Endothelial cell (in vitro differentiated cells): ENCODE data around the gene IL17REL. TPM values are rescaled to one million over a fixed set of nuclear protein-coding genes. Genes with fewer than 3 reads are reported as not detected.

Source experiments
- DNase-seq: peaks from one replicate; pipeline ENCODE4 v3.0.0; 2021; ENCODE audit warnings: low spot score
- H3K27ac Mint-ChIP-seq: one replicate; pipeline ENCODE4 v1.8.0; 2021; ENCODE audit warnings: mixed read lengths, inconsistent platforms; ENCODE audit not compliant: unreplicated experiment
- H3K27me3 Mint-ChIP-seq: one replicate; pipeline ENCODE4 v1.8.0; 2021; ENCODE audit warnings: mild to moderate bottlenecking, moderate library complexity, mixed read lengths, inconsistent platforms; ENCODE audit not compliant: unreplicated experiment
- H3K36me3 Mint-ChIP-seq: one replicate; pipeline ENCODE4 v1.8.0; 2021; ENCODE audit warnings: mild to moderate bottlenecking, low read depth, mixed read lengths, inconsistent platforms; ENCODE audit not compliant: unreplicated experiment
- H3K4me1 Mint-ChIP-seq: one replicate; pipeline ENCODE4 v1.8.0; 2021; ENCODE audit warnings: mild to moderate bottlenecking, mixed read lengths, inconsistent platforms; ENCODE audit not compliant: unreplicated experiment
- H3K4me3 Mint-ChIP-seq: one replicate; pipeline ENCODE4 v1.8.0; 2021; ENCODE audit warnings: mild to moderate bottlenecking, mixed read lengths, inconsistent platforms; ENCODE audit not compliant: unreplicated experiment
- H3K9me3 Mint-ChIP-seq: one replicate; pipeline ENCODE4 v1.8.0; 2021; ENCODE audit warnings: mixed read lengths, inconsistent platforms; ENCODE audit not compliant: unreplicated experiment
- CTCF ChIP-seq: fragments of 200-600 bp; sonication (generic); IDR thresholded peaks from one replicate; pipeline ENCODE4 v1.5.0; 2021; ENCODE audit warnings: antibody characterized with exemption; ENCODE audit not compliant: unreplicated experiment
- total RNA-seq: library from RNA; stranded (reverse); fragmentation: NEBNext Ultra II Directional; extraction: Animal tissue kit (Norgen Biotek cat#: 25700); gene quantifications from one replicate; pipeline ENCODE4 v1.2.1, GENCODE V29; 2021; ENCODE audit not compliant: unreplicated experiment

Gene IL17REL
- total RNA-seq, 1 donor from 2014 or later = 0.15 TPM

GRCh38 chr22:49999946-50000586 lies 12.5 kb downstream of the IL17REL start:
- Mint-ChIP-seq H3K9me3 (no peaks in the 10 kb centered on the region), H3K36me3 (peaks cover 7% of the 10 kb centered on the region), H3K27ac (no peak overlapping the region), H3K4me3 (no peak overlapping the region), H3K4me1 (peaks cover 3% of the 10 kb centered on the region), H3K27me3 (peaks cover 4% of the 10 kb centered on the region)
- no peak for DNase-seq
- no peak for TF ChIP-seq CTCF

- Mint-ChIP-seq H3K27ac (peak overlapping the region; percentile 36), H3K27me3 (peaks cover 4% of the 10 kb centered on the region), H3K4me3 (no peak overlapping the region), H3K36me3 (peaks cover 7% of the 10 kb centered on the region), H3K4me1 (peaks cover 3% of the 10 kb centered on the region), H3K9me3 (no peaks in the 10 kb centered on the region)
- DNase-seq = peak; percentile 65
- no peak for TF ChIP-seq CTCF
Measured at GRCh38 chr22:49999063-49999945, 13.3 kb downstream of the IL17REL start.

- H3K9me3 Mint-ChIP-seq = no peaks in the 10 kb centered on the region
- no peak for DNase-seq
- H3K4me3 Mint-ChIP-seq = peak overlapping the region; percentile 74
- peaks cover 7% of the 10 kb centered on the region for H3K36me3 Mint-ChIP-seq
- peak overlapping the region; percentile 36 for H3K27ac Mint-ChIP-seq
- H3K27me3 Mint-ChIP-seq = peaks cover 6% of the 10 kb centered on the region
- H3K4me1 Mint-ChIP-seq = peaks cover 3% of the 10 kb centered on the region
- TF ChIP-seq CTCF = no peak
Measured at GRCh38 chr22:49998718-49999062, 13.9 kb downstream of the IL17REL start.

GRCh38 chr22:49997932-49998717 lies 14.4 kb downstream of the IL17REL start:
- peaks cover 7% of the 10 kb centered on the region for H3K36me3 Mint-ChIP-seq
- peaks cover 5% of the 10 kb centered on the region for H3K4me1 Mint-ChIP-seq
- no peak for DNase-seq
- no peak for TF ChIP-seq CTCF
- peak overlapping the region; percentile 36 for H3K27ac Mint-ChIP-seq
- peaks cover 8% of the 10 kb centered on the region for H3K27me3 Mint-ChIP-seq
- peak overlapping the region; percentile 74 for H3K4me3 Mint-ChIP-seq
- H3K9me3 Mint-ChIP-seq = no peaks in the 10 kb centered on the region
